Astrocyte (in vitro differentiated cells and primary cell): ENCODE results near the gene PLS3. TPM values are rescaled to one million over a fixed set of nuclear protein-coding genes. Genes with fewer than 3 reads are reported as not detected.
A peak's percentile ranks its signal among the peaks of the same experiment; 100 is the strongest.

ENCODE experiments used
- DNase-seq: peaks from one replicate; pipeline ENCODE4 v3.0.0-alpha.2; 2010; ENCODE audit warnings: low read depth
- FAIRE-seq: peaks from 2 replicates; lab custom pipeline; 2011; peaks lifted over from hg19 to GRCh38; lab: Jason Lieb, UNC
- H2AFZ ChIP-seq: 2 replicates; pipeline ENCODE4 v1.6.0; 2012; ENCODE audit warnings: low read depth, low read length, inconsistent platforms
- H3K27ac ChIP-seq: 2 replicates; pipeline ENCODE4 v1.5.1; 2011; ENCODE audit warnings: low read depth, low read length, inconsistent platforms
- H3K27me3 ChIP-seq: 2 replicates; pipeline ENCODE4 v1.6.0; 2011; ENCODE audit warnings: low read length, inconsistent platforms; ENCODE audit not compliant: insufficient read depth
- H3K36me3 ChIP-seq: 2 replicates; pipeline ENCODE4 v1.5.1; 2011; ENCODE audit warnings: low read length, inconsistent platforms; ENCODE audit not compliant: insufficient read depth
- H3K4me1 ChIP-seq: 2 replicates; pipeline ENCODE4 v1.5.1; 2011; ENCODE audit warnings: low read length, inconsistent platforms; ENCODE audit not compliant: insufficient read depth
- H3K4me2 ChIP-seq: 2 replicates; pipeline ENCODE4 v1.6.0; 2012; ENCODE audit warnings: low read length, inconsistent platforms
- H3K4me3 ChIP-seq: 2 replicates; pipeline ENCODE4 v1.5.1; 2011; ENCODE audit warnings: low read depth, mild to moderate bottlenecking, low read length, inconsistent platforms; ENCODE audit not compliant: insufficient read depth
- H3K79me2 ChIP-seq: 2 replicates; pipeline ENCODE4 v1.6.0; 2012; ENCODE audit warnings: mild to moderate bottlenecking, low read length, inconsistent platforms; ENCODE audit not compliant: insufficient read depth
- H3K9ac ChIP-seq: 2 replicates; pipeline ENCODE4 v1.6.0; 2012; ENCODE audit warnings: mild to moderate bottlenecking, low read length, inconsistent platforms
- H3K9me3 ChIP-seq: 2 replicates; pipeline ENCODE4 v1.5.1; 2012; ENCODE audit warnings: low read depth, mild to moderate bottlenecking, low read length, inconsistent platforms; ENCODE audit not compliant: insufficient read depth
- H4K20me1 ChIP-seq: 2 replicates; pipeline ENCODE4 v1.6.0; 2012; ENCODE audit warnings: low read length, inconsistent platforms; ENCODE audit not compliant: insufficient read depth
- H3K27ac Mint-ChIP-seq: one replicate; pipeline ENCODE4 v1.8.0; 2021; ENCODE audit warnings: mild to moderate bottlenecking, mixed read lengths; ENCODE audit not compliant: unreplicated experiment
- H3K27me3 Mint-ChIP-seq: one replicate; pipeline ENCODE4 v1.8.0; 2021; ENCODE audit warnings: low read depth, mixed read lengths; ENCODE audit not compliant: unreplicated experiment
- H3K36me3 Mint-ChIP-seq: one replicate; pipeline ENCODE4 v1.8.0; 2021; ENCODE audit warnings: low read depth, mixed read lengths; ENCODE audit not compliant: unreplicated experiment
- H3K4me1 Mint-ChIP-seq: one replicate; pipeline ENCODE4 v1.8.0; 2021; ENCODE audit warnings: low read depth, mixed read lengths; ENCODE audit not compliant: unreplicated experiment
- H3K4me3 Mint-ChIP-seq: one replicate; pipeline ENCODE4 v1.8.0; 2021; ENCODE audit warnings: mild to moderate bottlenecking, moderate library complexity, mixed read lengths; ENCODE audit not compliant: unreplicated experiment
- H3K9me3 Mint-ChIP-seq: one replicate; pipeline ENCODE4 v1.8.0; 2021; ENCODE audit warnings: mild to moderate bottlenecking, mixed read lengths; ENCODE audit not compliant: unreplicated experiment
- EZH2 ChIP-seq: IDR thresholded peaks from 2 replicates; pipeline ENCODE4 v1.6.1; 2012; ENCODE audit warnings: mild to moderate bottlenecking, low read length, inconsistent platforms; ENCODE audit not compliant: insufficient read depth
- total RNA-seq: library from RNA; stranded (reverse); gene quantifications from 2 replicates; pipeline ENCODE4 v1.2.1, GENCODE V29; 2021
- TF ChIP-seq, protein P1 (sequence below): IDR thresholded peaks from 2 replicates; pipeline ENCODE4 v1.5.1; 2011; ENCODE audit warnings: low read depth, mild to moderate bottlenecking, inconsistent platforms, low read length, moderate library complexity; ENCODE audit not compliant: insufficient read depth

The PLS3 gene
- total RNA-seq, 1 donor from 2014 or later, result 313 TPM

DNA sequence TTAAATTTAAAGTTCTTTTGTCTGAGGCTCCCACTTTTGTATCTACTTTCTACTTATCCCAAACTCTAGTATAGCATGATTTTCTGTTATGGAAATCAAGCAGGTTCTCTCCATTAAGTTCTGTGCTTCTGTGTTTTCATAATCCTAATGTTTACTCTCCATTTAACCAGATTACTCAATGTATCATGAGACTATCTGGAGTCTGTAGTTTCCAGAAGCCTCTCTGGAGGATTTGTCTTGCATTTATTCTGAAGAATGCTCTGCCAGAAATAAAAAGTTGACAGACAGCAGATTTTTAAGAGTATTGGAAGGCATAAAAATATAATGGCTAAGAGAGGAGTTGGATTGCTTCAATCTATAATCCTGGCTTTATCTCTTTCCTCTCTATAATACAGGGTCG lies 39.2 kb upstream of the PLS3 start:
- Mint-ChIP-seq H3K27ac (no peak overlapping the region), H3K9me3 (no peaks in the 10 kb centered on the region), H3K4me1 (no peaks in the 10 kb centered on the region), H3K36me3 (no peaks in the 10 kb centered on the region), H3K27me3 (no peaks in the 10 kb centered on the region), H3K4me3 (no peak overlapping the region)
- H2AFZ ChIP-seq, result no peak overlapping the region
- H3K27ac ChIP-seq, result no peak overlapping the region
- no peaks in the 10 kb centered on the region for H4K20me1 ChIP-seq
- no peak overlapping the region for H3K4me3 ChIP-seq
- H3K4me1 ChIP-seq, result no peaks in the 10 kb centered on the region
- TF ChIP-seq, protein P1, sequence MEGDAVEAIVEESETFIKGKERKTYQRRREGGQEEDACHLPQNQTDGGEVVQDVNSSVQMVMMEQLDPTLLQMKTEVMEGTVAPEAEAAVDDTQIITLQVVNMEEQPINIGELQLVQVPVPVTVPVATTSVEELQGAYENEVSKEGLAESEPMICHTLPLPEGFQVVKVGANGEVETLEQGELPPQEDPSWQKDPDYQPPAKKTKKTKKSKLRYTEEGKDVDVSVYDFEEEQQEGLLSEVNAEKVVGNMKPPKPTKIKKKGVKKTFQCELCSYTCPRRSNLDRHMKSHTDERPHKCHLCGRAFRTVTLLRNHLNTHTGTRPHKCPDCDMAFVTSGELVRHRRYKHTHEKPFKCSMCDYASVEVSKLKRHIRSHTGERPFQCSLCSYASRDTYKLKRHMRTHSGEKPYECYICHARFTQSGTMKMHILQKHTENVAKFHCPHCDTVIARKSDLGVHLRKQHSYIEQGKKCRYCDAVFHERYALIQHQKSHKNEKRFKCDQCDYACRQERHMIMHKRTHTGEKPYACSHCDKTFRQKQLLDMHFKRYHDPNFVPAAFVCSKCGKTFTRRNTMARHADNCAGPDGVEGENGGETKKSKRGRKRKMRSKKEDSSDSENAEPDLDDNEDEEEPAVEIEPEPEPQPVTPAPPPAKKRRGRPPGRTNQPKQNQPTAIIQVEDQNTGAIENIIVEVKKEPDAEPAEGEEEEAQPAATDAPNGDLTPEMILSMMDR, result no peak
- no peak for TF ChIP-seq EZH2
- H3K9me3 ChIP-seq, result no peaks in the 10 kb centered on the region
- no peak overlapping the region for H3K9ac ChIP-seq
- no peaks in the 10 kb centered on the region for H3K36me3 ChIP-seq
- H3K27me3 ChIP-seq, result no peaks in the 10 kb centered on the region
- DNase-seq, result no peak
- no peaks in the 10 kb centered on the region for H3K79me2 ChIP-seq
- FAIRE-seq, result peak; percentile 47
- H3K4me2 ChIP-seq, result no peak overlapping the region

DNA sequence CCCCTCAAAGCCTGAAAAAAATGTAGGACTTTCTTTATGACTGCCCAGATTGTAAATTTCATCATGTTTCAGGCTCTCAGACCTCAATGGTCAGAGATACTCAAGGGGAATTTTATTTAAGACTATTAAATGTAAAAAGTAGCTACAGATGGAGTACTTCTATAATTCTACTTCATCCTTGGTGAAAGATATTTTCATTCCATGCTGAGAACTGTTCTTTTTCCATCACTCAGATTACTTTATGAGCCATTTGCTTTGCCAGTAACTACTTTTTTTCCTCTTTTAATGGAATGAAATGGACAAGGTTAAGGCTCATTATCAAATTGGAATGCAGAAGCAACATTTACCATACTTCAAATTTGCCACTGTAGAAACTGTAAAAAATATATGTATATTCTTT lies 38.0 kb upstream of the PLS3 start:
- H3K27me3 ChIP-seq, result no peaks in the 10 kb centered on the region
- H3K36me3 Mint-ChIP-seq, result no peaks in the 10 kb centered on the region
- H2AFZ ChIP-seq, result no peak overlapping the region
- H3K4me3 ChIP-seq, result no peak overlapping the region
- no peaks in the 10 kb centered on the region for H3K4me1 Mint-ChIP-seq
- no peak overlapping the region for H3K27ac Mint-ChIP-seq
- FAIRE-seq (no peak), DNase-seq (no peak)
- no peak overlapping the region for H3K9ac ChIP-seq
- H3K4me1 ChIP-seq, result no peaks in the 10 kb centered on the region
- H3K9me3 Mint-ChIP-seq, result no peaks in the 10 kb centered on the region
- H3K27ac ChIP-seq, result no peak overlapping the region
- no peak overlapping the region for H3K4me3 Mint-ChIP-seq
- H3K79me2 ChIP-seq, result no peaks in the 10 kb centered on the region
- H3K9me3 ChIP-seq, result no peaks in the 10 kb centered on the region
- no peak overlapping the region for H3K4me2 ChIP-seq
- H3K36me3 ChIP-seq, result no peaks in the 10 kb centered on the region
- H4K20me1 ChIP-seq, result no peaks in the 10 kb centered on the region
- TF ChIP-seq EZH2, result no peak
- TF ChIP-seq, protein P1, result no peak
- H3K27me3 Mint-ChIP-seq, result no peaks in the 10 kb centered on the region

DNA sequence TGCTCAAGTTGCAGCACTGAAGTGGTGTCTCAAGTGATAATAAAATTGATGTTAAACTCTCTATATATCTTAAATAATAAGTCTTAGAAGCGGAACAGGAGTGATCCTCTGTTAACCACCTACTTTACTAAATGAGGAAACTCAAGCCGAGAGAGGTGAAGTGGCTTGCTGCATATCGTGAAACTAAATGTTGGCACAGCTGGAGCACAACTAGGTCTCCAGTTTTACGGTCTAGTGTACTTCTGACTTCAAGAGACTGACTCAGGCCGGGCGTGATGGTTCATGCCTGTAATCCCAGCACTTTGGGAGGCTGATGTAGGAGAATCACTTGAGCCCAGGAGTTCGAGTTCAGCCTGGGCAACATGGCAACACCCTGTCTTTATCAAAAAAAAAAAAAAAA lies 35.5 kb upstream of the PLS3 start:
- H3K27ac ChIP-seq, result no peak overlapping the region
- DNase-seq, result no peak
- Mint-ChIP-seq H3K9me3 (no peaks in the 10 kb centered on the region), H3K36me3 (no peaks in the 10 kb centered on the region), H3K27me3 (no peaks in the 10 kb centered on the region), H3K27ac (no peak overlapping the region), H3K4me1 (no peaks in the 10 kb centered on the region), H3K4me3 (no peak overlapping the region)
- no peak overlapping the region for H3K4me3 ChIP-seq
- H2AFZ ChIP-seq, result no peak overlapping the region
- no peaks in the 10 kb centered on the region for H4K20me1 ChIP-seq
- H3K9ac ChIP-seq, result no peak overlapping the region
- H3K4me1 ChIP-seq, result no peaks in the 10 kb centered on the region
- H3K9me3 ChIP-seq, result no peaks in the 10 kb centered on the region
- FAIRE-seq, result no peak
- H3K36me3 ChIP-seq, result no peaks in the 10 kb centered on the region
- TF ChIP-seq, protein P1, result no peak
- TF ChIP-seq EZH2, result no peak
- H3K4me2 ChIP-seq, result no peak overlapping the region
- no peaks in the 10 kb centered on the region for H3K27me3 ChIP-seq
- H3K79me2 ChIP-seq, result no peaks in the 10 kb centered on the region
